ENCODE measurements around the gene RAD9A.

- TF ChIP-seq POLR2AphosphoS5 (IDR thresholded peaks at IDR 0.05) = no peak
- no peak for TF ChIP-seq POLR2A (IDR thresholded peaks at IDR 0.05)
These were observed 26.7 kb upstream of the RAD9A start for GRCh38 chr11:67364783-67365722.
